K562 (cell line): Measurements from ENCODE around the gene ZCCHC4. TPM values are rescaled to one million over a fixed set of nuclear protein-coding genes. Genes with fewer than 3 reads are reported as not detected.

Source experiments
- ATAC-seq: fragments of 200-7000 bp; cut with Tn5 transposase; 3 replicates; pipeline ENCODE4 v1.9.1; 2020; ENCODE audit warnings: moderate library complexity
- BruUV-seq: library from RNA; stranded (reverse); fragments of 400-500 nt; replicated peaks from 2 replicates; lab custom pipeline; 2021; lab: Mats Ljungman, UMichigan
- CTCF ChIA-PET: fragments of 300-600 bp; formaldehyde crosslinking; extraction: SDS; loops from one replicate; lab custom pipeline; 2021; ENCODE audit warnings: low intra/inter-chr PET ratio; lab: Yijun Ruan, JAX
- POLR2A ChIA-PET: fragments of 300-600, 350-650 bp; sonication (Branson Sonifier 250); formaldehyde crosslinking; extraction: SDS; loops from one replicate; lab custom pipeline; 2021; ENCODE audit warnings: antibody characterized with exemption, inconsistent platforms; lab: Yijun Ruan, JAX
- DNase-seq, 4 experiments: peaks; one replicate each; pipeline versions ENCODE4 v3.0.0 to v3.0.0-alpha.2; 2011 to 2018; ENCODE audit warnings: low spot score in 3 of 4, mixed read lengths in 3 of 4; ENCODE audit errors: extremely low read depth in 1 of 4
- FAIRE-seq: peaks from 2 replicates; lab custom pipeline; 2011; peaks lifted over from hg19 to GRCh38; lab: Jason Lieb, UNC
- H2AFZ ChIP-seq: 2 replicates; pipeline ENCODE4 v1.6.0; 2011; ENCODE audit warnings: low read depth, low read length, control low read depth, inconsistent platforms
- H3K27ac ChIP-seq: fragments of 200-600 bp; 3 replicates; pipeline ENCODE4 v1.8.0; 2011; ENCODE audit warnings: low read depth, mild to moderate bottlenecking, control low read depth, inconsistent platforms, low read length, moderate library complexity, mixed read lengths; ENCODE audit errors: extremely low read depth
- H3K27me3 ChIP-seq, 2 experiments: fragments of 300-600 bp in 1 of 2; 2 replicates in 1 of 2; 3 replicates in 1 of 2; pipeline versions ENCODE4 v1.6.0 to v1.8.0; 2011; ENCODE audit warnings: inconsistent platforms in 2 of 2, low read length in 2 of 2, mild to moderate bottlenecking in 1 of 2, mixed read lengths in 1 of 2, moderate library complexity in 1 of 2; ENCODE audit not compliant: control insufficient read depth in 2 of 2, insufficient read depth in 2 of 2
- H3K36me3 ChIP-seq: fragments of 300-600 bp; 3 replicates; pipeline ENCODE4 v1.8.0; 2011; ENCODE audit warnings: mild to moderate bottlenecking, low read length, inconsistent platforms; ENCODE audit not compliant: control insufficient read depth, insufficient read depth
- H3K4me1 ChIP-seq, 2 experiments: fragments of 200-600 bp in 1 of 2; replicated peaks in 1 of 2; 2 replicates in 1 of 2; 3 replicates in 1 of 2; pipeline versions ENCODE4 v1.5.1 to v1.8.0; 2011; ENCODE audit warnings: inconsistent platforms in 2 of 2, low read length in 2 of 2, mild to moderate bottlenecking in 1 of 2, mixed read lengths in 1 of 2, moderate library complexity in 1 of 2; ENCODE audit not compliant: control insufficient read depth in 2 of 2, insufficient read depth in 2 of 2
- H3K4me2 ChIP-seq: 2 replicates; pipeline ENCODE4 v1.6.1; 2011; ENCODE audit warnings: low read length, control low read depth, inconsistent platforms, mixed read lengths; ENCODE audit not compliant: insufficient read depth
- H3K4me3 ChIP-seq: fragments of 200-600 bp; sonication (generic), shearing (Covaris generic); 2 replicates; pipeline ENCODE4 v1.5.1; 2016; ENCODE audit warnings: control low read depth, inconsistent platforms
- H3K79me2 ChIP-seq: fragments of 200-600 bp; 3 replicates; pipeline ENCODE4 v1.8.0; 2011; ENCODE audit warnings: low read length, inconsistent platforms; ENCODE audit not compliant: control insufficient read depth, insufficient read depth
- H3K9ac ChIP-seq, 2 experiments: 2 replicates each; pipeline versions ENCODE4 v1.6.0 to v1.6.1; 2011; ENCODE audit warnings: low read depth in 2 of 2, low read length in 2 of 2, control low read depth in 1 of 2, inconsistent platforms in 1 of 2, mild to moderate bottlenecking in 1 of 2, mixed read lengths in 1 of 2; ENCODE audit not compliant: insufficient read depth in 1 of 2
- H3K9me1 ChIP-seq: one replicate; pipeline ENCODE4 v1.6.0; 2011; ENCODE audit warnings: inconsistent platforms, mild to moderate bottlenecking, low read length, moderate library complexity; ENCODE audit not compliant: control insufficient read depth, insufficient read depth
- H3K9me3 ChIP-seq: replicated peaks from 2 replicates; pipeline ENCODE4 v1.5.1; 2011; ENCODE audit warnings: low read depth, low read length, inconsistent platforms; ENCODE audit not compliant: control insufficient read depth, insufficient read depth
- H4K20me1 ChIP-seq: replicated peaks from 2 replicates; pipeline ENCODE4 v1.6.1; 2011; ENCODE audit warnings: low read length, inconsistent platforms, mixed read lengths; ENCODE audit not compliant: control insufficient read depth, insufficient read depth
- EGR1 ChIP-seq: fragments of 450-650 bp; conservative IDR thresholded peaks from 2 replicates; pipeline ENCODE4 v1.6.1; 2017; ENCODE audit warnings: mild to moderate bottlenecking
- PML ChIP-seq: IDR thresholded peaks from 2 replicates; pipeline ENCODE4 v1.6.1; 2012; ENCODE audit warnings: low read length, inconsistent platforms
- RHOXF2B ChIP-seq: fragments of 250-450 bp; sonication (Bioruptor Pico); conservative IDR thresholded peaks from 2 replicates; pipeline ENCODE4 v1.5.1; 2021
- U2AF2 ChIP-seq: fragments of 200-400 bp; formaldehyde crosslinking; optimal IDR thresholded peaks from 2 replicates; pipeline ENCODE3; 2017; ENCODE audit warnings: low read depth, mild to moderate bottlenecking, low read length
- ZNF699 ChIP-seq: fragments of 250-450 bp; sonication (Bioruptor Pico); IDR thresholded peaks from 2 replicates; pipeline ENCODE4 v1.8.0; 2021; ENCODE audit warnings: mild to moderate bottlenecking, moderate library complexity; ENCODE audit not compliant: insufficient replicate concordance
- ZNF778 ChIP-seq: fragments of 450-650 bp; formaldehyde crosslinking; IDR thresholded peaks from 2 replicates; pipeline ENCODE4 v1.4.0; 2020; ENCODE audit warnings: mild to moderate bottlenecking, moderate library complexity
- WGBS: fragments of 100-300 bp; shearing (Covaris generic); methylation state at CpG from one replicate; pipeline ENCODE4 v1.1.6; 2016; ENCODE audit warnings: low coverage, mixed read lengths; ENCODE audit not compliant: insufficient coverage; ENCODE audit errors: missing lambda C conversion rate; 5-methylcytosine and 5-hydroxymethylcytosine counted together
- in situ Hi-C: fragments of 300-500 bp; cut with MboI; formaldehyde crosslinking; loops from 4 replicates; pipeline ENCODE4 v1.15.0; 2018; ENCODE audit warnings: inconsistent platforms, mixed read lengths
- intact Hi-C: fragments of 100-400 bp; cut with micrococcal nuclease; formaldehyde crosslinking; loops from 2 replicates; pipeline ENCODE4 v1.14.2; 2022
- polyA plus RNA-seq, 8 experiments: library from polyadenylated mRNA; depleted of rRNA in 4 of 8; stranded (reverse) in 5 of 8; unstranded in 3 of 8; fragments of >200 nt; fragmentation: Nextera tagmentation in 2 of 8; fragmentation: Illumina TruSeq in 1 of 8; extraction: Ambion mirVana in 2 of 8; extraction: Trizol in 1 of 8; gene quantifications; 2 replicates each; pipeline versions ENCODE4 v1.2.1 to v1.2.3, GENCODE V29; 2011 to 2014; ENCODE audit warnings: inconsistent platforms in 1 of 8, missing spikeins in 1 of 8
- total RNA-seq, 7 experiments: library from RNA; depleted of rRNA in 6 of 7; stranded (reverse); fragments of >200 nt in 6 of 7; fragmentation: Illumina TruSeq in 2 of 7; extraction: Trizol in 2 of 7; gene quantifications; 2 replicates each; pipeline versions ENCODE4 v1.2.1 to v1.2.3, GENCODE V29; 2011 to 2021; ENCODE audit warnings: low replicate concordance in 1 of 7
- TF ChIP-seq, protein P1 (sequence below): fragments of 450-650 bp; IDR thresholded peaks from 2 replicates; pipeline ENCODE4 v1.6.1; 2016; ENCODE audit warnings: low read depth, mild to moderate bottlenecking, moderate library complexity

ZCCHC4 gene
- total and polyA plus RNA-seq, 9 of the 15 experiments (the other 6 are each of a cell fraction or from before 2014, with no cell fraction given), result 5.3 to 26.1 (median 15.2) TPM

GRCh38 chr4:25320336-25320735, 7.8 kb downstream of the ZCCHC4 start (continued):
- TF ChIP-seq, protein P1, sequence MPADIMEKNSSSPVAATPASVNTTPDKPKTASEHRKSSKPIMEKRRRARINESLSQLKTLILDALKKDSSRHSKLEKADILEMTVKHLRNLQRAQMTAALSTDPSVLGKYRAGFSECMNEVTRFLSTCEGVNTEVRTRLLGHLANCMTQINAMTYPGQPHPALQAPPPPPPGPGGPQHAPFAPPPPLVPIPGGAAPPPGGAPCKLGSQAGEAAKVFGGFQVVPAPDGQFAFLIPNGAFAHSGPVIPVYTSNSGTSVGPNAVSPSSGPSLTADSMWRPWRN, result no peak

- WGBS, result 64% methylated on average over 1 of the region's 1 CpG
- no peak for FAIRE-seq
- Histone ChIP-seq H3K4me1 (no peaks in the 10 kb centered on the region), H3K4me3 (no peak overlapping the region), H3K9me1 (no peaks in the 10 kb centered on the region), H3K4me2 (no peak overlapping the region)
- BruUV-seq, result no TSS peak
- intact Hi-C loops, result no loop called here
- DNase-seq, result no peak
- TF ChIP-seq RHOXF2B (CRISPR knock-in tag) (no peak), EGR1 (no peak), PML (no peak), ZNF699 (CRISPR knock-in tag) (no peak), ZNF778 (CRISPR knock-in tag) (no peak), U2AF2 (no peak)
- TF ChIP-seq, all 486 proteins: peak for 0
- no peak for ATAC-seq
- Histone ChIP-seq H2AFZ (no peak overlapping the region), H3K9me3 (no peaks in the 10 kb centered on the region), H3K27ac (no peak overlapping the region), H3K36me3 (peaks cover 47% of the 10 kb centered on the region), H3K79me2 (no peaks in the 10 kb centered on the region), H4K20me1 (no peaks in the 10 kb centered on the region), H3K27me3 (no peaks in the 10 kb centered on the region), H3K9ac (no peak overlapping the region)
- ChIA-PET CTCF (no interaction called here), POLR2A (interaction anchor here (1.1 kb wide), 1 partner anchor 16 kb away, joined by 4 read pairs; no protein-coding TSS in a partner anchor)
- in situ Hi-C loops, result no loop called here
Observed at GRCh38 chr4:25320773-25321172, 8.2 kb downstream of the ZCCHC4 start.
